A549 (cell line): Measurements from ENCODE around the gene KCTD11. TPM values are rescaled to one million over a fixed set of nuclear protein-coding genes. Genes with fewer than 3 reads are reported as not detected.

ENCODE experiments used
- ATAC-seq, 2 experiments: fragments of 200-7000 bp in 1 of 2; fragments of >200 bp in 1 of 2; cut with Nextera tagmentation in 1 of 2; cut with Tn5 transposase in 1 of 2; 3 replicates each; pipeline versions ENCODE4 v1.8.0 to v1.9.1; 2018 to 2020; ENCODE audit warnings: mild to moderate bottlenecking in 1 of 2, moderate library complexity in 1 of 2
- CTCF ChIA-PET: fragments of 300-600 bp; sonication (Branson Sonifier 250); formaldehyde crosslinking; extraction: SDS; loops from one replicate; lab custom pipeline; 2021; ENCODE audit warnings: antibody characterized with exemption, inconsistent platforms; lab: Yijun Ruan, JAX
- POLR2A ChIA-PET: fragments of 350-600 bp; formaldehyde crosslinking; extraction: SDS; loops from one replicate; lab custom pipeline; 2021; ENCODE audit warnings: antibody characterized with exemption, inconsistent platforms; lab: Yijun Ruan, JAX
- DNase-seq, 2 experiments: peaks; one replicate each; pipeline versions ENCODE4 v3.0.0 to v3.0.0-alpha.2; 2011 to 2016; ENCODE audit warnings: low read depth in 1 of 2, low spot score in 1 of 2
- FAIRE-seq: peaks from 2 replicates; lab custom pipeline; 2011; peaks lifted over from hg19 to GRCh38; lab: Jason Lieb, UNC
- H3K27ac ChIP-seq, 2 experiments: fragments of >200 bp; sonication (Bioruptor Twin); formaldehyde crosslinking; 3 replicates each; pipeline ENCODE4 v1.5.1; 2016 to 2017
- H3K4me1 ChIP-seq: fragments of >200 bp; sonication (Bioruptor Twin); formaldehyde crosslinking; 3 replicates; pipeline ENCODE4 v1.6.1; 2016
- H3K4me2 ChIP-seq: fragments of >200 bp; sonication (Bioruptor Twin); formaldehyde crosslinking; 3 replicates; pipeline ENCODE4 v1.6.1; 2016
- H3K4me3 ChIP-seq: fragments of >200 bp; sonication (Bioruptor Twin); formaldehyde crosslinking; 3 replicates; pipeline ENCODE4 v1.5.1; 2016
- H3K9me3 ChIP-seq: fragments of >200 bp; sonication (Bioruptor Twin); formaldehyde crosslinking; 3 replicates; pipeline ENCODE4 v1.6.1; 2016
- CHD2 ChIP-seq: fragments of 150-350 bp; IDR thresholded peaks from 2 replicates; pipeline ENCODE4 v1.6.1; 2014; ENCODE audit warnings: low read length; ENCODE audit not compliant: partially characterized antibody
- EHMT2 ChIP-seq: fragments of 200-600 bp; sonication (generic); IDR thresholded peaks from 2 replicates; pipeline ENCODE4 v1.6.1; 2016; ENCODE audit warnings: antibody characterized with exemption, low read depth, mild to moderate bottlenecking, moderate library complexity
- FOSL2 ChIP-seq, 2 experiments: fragments of 450-650 bp in 1 of 2; fragments of >200 bp in 1 of 2; sonication (Bioruptor Twin) in 1 of 2; formaldehyde crosslinking; IDR thresholded peaks; 2 replicates each; pipeline versions ENCODE4 v1.5.0 to v1.6.1; 2016 to 2020; ENCODE audit warnings: mild to moderate bottlenecking in 1 of 2, moderate library complexity in 1 of 2
- HDAC2 ChIP-seq: fragments of 200-600 bp; sonication (generic); IDR thresholded peaks from 2 replicates; pipeline ENCODE4 v1.6.1; 2016
- JUN ChIP-seq, 2 experiments: fragments of >200 bp; sonication (Bioruptor Twin); formaldehyde crosslinking; IDR thresholded peaks; 2 replicates in 1 of 2; 3 replicates in 1 of 2; pipeline ENCODE4 v1.6.1; 2016 to 2017
- KDM1A ChIP-seq: fragments of 200-600 bp; sonication (generic); IDR thresholded peaks from 2 replicates; pipeline ENCODE4 v1.6.1; 2016; ENCODE audit warnings: low read depth, mild to moderate bottlenecking
- KDM5A ChIP-seq: fragments of 200-600 bp; sonication (generic); IDR thresholded peaks from 2 replicates; pipeline ENCODE4 v1.6.1; 2016; ENCODE audit warnings: antibody characterized with exemption, mild to moderate bottlenecking
- MAZ ChIP-seq: fragments of 150-350 bp; IDR thresholded peaks from 2 replicates; pipeline ENCODE4 v1.6.1; 2014; ENCODE audit warnings: antibody characterized with exemption, low read depth, low read length, borderline replicate concordance
- MYC ChIP-seq: IDR thresholded peaks from 2 replicates; pipeline ENCODE4 v1.6.1; 2012; ENCODE audit warnings: mild to moderate bottlenecking, inconsistent platforms, low read length, improper control_type of control experiment, borderline replicate concordance
- PHF8 ChIP-seq: fragments of 200-600 bp; sonication (generic); IDR thresholded peaks from 2 replicates; pipeline ENCODE4 v1.6.1; 2016; ENCODE audit warnings: low read depth, mild to moderate bottlenecking, antibody characterized with exemption, moderate library complexity, borderline replicate concordance
- POLR2A ChIP-seq: IDR thresholded peaks from 2 replicates; pipeline ENCODE4 v1.6.1; 2012; ENCODE audit warnings: mild to moderate bottlenecking, low read length
- RFX5 ChIP-seq: fragments of 450-650 bp; IDR thresholded peaks from 2 replicates; pipeline ENCODE4 v1.7.1; 2014; ENCODE audit warnings: antibody characterized with exemption, mild to moderate bottlenecking, moderate library complexity
- SREBF2 ChIP-seq: fragments of 450-650 bp; IDR thresholded peaks from 2 replicates; pipeline ENCODE4 v1.6.1; 2014; ENCODE audit warnings: mild to moderate bottlenecking, moderate library complexity
- TFCP2L1 ChIP-seq: fragments of 250-450 bp; sonication (Bioruptor Pico); IDR thresholded peaks from 2 replicates; pipeline ENCODE4 v1.5.0; 2021; ENCODE audit warnings: mild to moderate bottlenecking
- ZFP36 ChIP-seq: fragments of 450-650 bp; IDR thresholded peaks from 2 replicates; pipeline ENCODE4 v1.6.1; 2014; ENCODE audit warnings: borderline replicate concordance; ENCODE audit not compliant: partially characterized antibody
- WGBS: methylation state at CpG from one replicate; pipeline ENCODE4 v1.1.6; 2017; ENCODE audit errors: missing lambda C conversion rate; 5-methylcytosine and 5-hydroxymethylcytosine counted together
- polyA plus RNA-seq, 4 experiments: library from polyadenylated mRNA; depleted of rRNA in 3 of 4; stranded (reverse); fragments of >200 nt; fragmentation: RNase III in 1 of 4; extraction: RNeasy Plus Mini Kit Qiagen cat#74134 plus additional on column Dnase treatment in 1 of 4; gene quantifications; 2 replicates in 3 of 4; 3 replicates in 1 of 4; pipeline ENCODE4 v1.2.3, GENCODE V29; 2011 to 2017
- small RNA-seq, 6 experiments: library from RNA; depleted of rRNA; stranded (forward); fragments of <200 nt; gene quantifications; one replicate each; pipeline ENCODE3, GENCODE V24; 2012
- TF ChIP-seq, protein P1 (sequence below): IDR thresholded peaks from 2 replicates; pipeline ENCODE4 v1.6.1; 2012; ENCODE audit warnings: low read depth, borderline replicate concordance
- TF ChIP-seq, protein P2 (sequence below): fragments of >200 bp; sonication (Bioruptor Twin); formaldehyde crosslinking; IDR thresholded peaks from 3 replicates; pipeline ENCODE4 v1.6.1; 2016
- TF ChIP-seq, protein P3 (sequence below): IDR thresholded peaks from 2 replicates; pipeline ENCODE4 v1.6.1; 2012
- TF ChIP-seq, protein P4 (sequence below): fragments of 200-600 bp; sonication (generic); IDR thresholded peaks from 2 replicates; pipeline ENCODE4 v1.6.1; 2016; ENCODE audit warnings: antibody characterized with exemption, mild to moderate bottlenecking, moderate library complexity

KCTD11 gene
- polyA plus RNA-seq, 2 of the 4 experiments (the other 2 are of a cell fraction) = 6.1 to 10.3 TPM

DNA sequence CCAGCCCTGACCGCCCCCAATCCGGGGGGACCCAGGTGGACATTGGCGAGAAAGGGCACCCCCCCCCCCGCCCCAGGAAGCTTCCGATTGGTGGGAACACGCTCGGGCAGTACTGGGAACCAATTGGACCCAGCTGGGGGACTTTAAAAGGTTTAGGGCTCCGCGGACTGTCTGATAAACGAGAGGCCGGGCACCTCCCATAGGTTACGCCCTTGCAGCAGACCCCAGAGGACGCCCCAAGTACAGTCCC, 51.7 kb downstream of the KCTD11 start:
- 1% methylated on average over 10 of the region's 13 CpGs for WGBS
- peak; percentile 65 to 80 for ATAC-seq
- TF ChIP-seq HDAC2 = 0 out of 2 replicates have a peak, but pooled peaks have one; percentile 27
- no peak for TF ChIP-seq TFCP2L1 (CRISPR knock-in tag)
- peak in 1 of 2 experiments; percentile 95 for DNase-seq
- H3K4me2 ChIP-seq = peak overlapping the region; percentile 78
- peak overlapping the region; percentile 88 for H3K4me3 ChIP-seq
- POLR2A ChIA-PET = interaction anchor here (0.5 to 2.4 kb wide), 31 partner anchors 9 to 672 kb away, joined by 3 to 26 read pairs (median 4); partner anchors contain the start of genes CHRNB1, KCTD11, MPDU1 and PLSCR3
- peak overlapping the region; percentile 73 to 86 for H3K27ac ChIP-seq
- no peaks in the 10 kb centered on the region for H3K9me3 ChIP-seq
- H3K4me1 ChIP-seq = peaks cover 28% of the 10 kb centered on the region
- CTCF ChIA-PET = interaction anchor here (0.6 to 3.4 kb wide), 18 partner anchors 10 to 1072 kb away, joined by 3 to 29 read pairs (median 3); partner anchors contain the start of genes PLSCR3, SAT2, SENP3 and TMEM102
- FAIRE-seq = no peak

DNA sequence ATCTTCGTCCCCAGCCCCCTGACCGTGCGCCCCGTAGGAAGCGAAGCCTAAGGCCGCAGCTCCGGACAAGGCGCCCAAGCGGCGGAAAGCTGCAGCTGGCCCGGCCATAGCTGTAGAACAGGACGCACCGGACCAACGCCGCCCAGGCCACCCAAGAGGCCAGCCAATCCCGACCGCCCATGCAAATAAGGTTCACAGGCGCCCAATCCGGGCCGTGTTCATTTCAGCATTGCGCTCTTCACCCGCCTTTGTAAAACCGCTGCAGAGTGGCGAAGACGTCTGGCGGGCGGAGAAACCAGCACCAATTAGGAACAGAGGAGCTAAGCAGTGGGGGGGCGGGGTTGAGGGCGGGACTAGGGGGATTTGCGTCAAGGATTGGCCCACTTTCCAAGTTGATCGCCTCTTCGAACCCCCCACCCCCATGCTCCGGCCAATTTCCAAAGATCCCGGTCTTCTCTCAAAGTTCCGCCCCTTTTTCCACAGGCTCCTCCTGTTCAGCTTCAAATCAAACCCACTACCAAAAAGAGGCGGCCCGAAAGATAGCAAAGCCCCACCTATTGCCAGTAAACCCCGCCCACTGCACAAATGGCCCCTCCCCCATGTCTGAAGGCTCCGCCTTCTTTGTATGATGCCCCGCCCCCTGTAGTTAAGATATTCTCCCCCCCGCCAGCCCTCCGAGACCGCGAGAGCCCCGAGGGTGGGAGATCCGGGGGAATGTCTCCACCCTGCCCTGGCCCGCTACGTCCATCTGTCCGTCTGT, 52.2 kb downstream of the KCTD11 start, which contains the start of gene TMEM256:
Gene TMEM256 (minus strand): TSS at position 121 of the 760 bp plus-strand sequence. CDS start 13 bp downstream, at position 108.
- WGBS = under 1% methylated on average over 42 of the region's 49 CpGs
- CTCF ChIA-PET = interaction anchor here (0.6 to 3.4 kb wide), 16 partner anchors 11 to 1073 kb away, joined by 3 to 29 read pairs (median 3); partner anchors contain the start of genes PLSCR3, SAT2, SENP3 and TMEM102

More for the DNA sequence above, 52.2 kb downstream of the KCTD11 start, which contains the start of gene TMEM256:
- POLR2A ChIA-PET = interaction anchor here (0.5 to 2.4 kb wide), 30 partner anchors 9 to 672 kb away, joined by 3 to 26 read pairs (median 4); partner anchors contain the start of genes CHRNB1, MPDU1, PLSCR3 and POLR2A
- peak; percentile 85 to 97 for ATAC-seq
- Histone ChIP-seq H3K4me2 (peak within 1 kb of the TSS; percentile 99), H3K9me3 (no peaks in the 10 kb centered on the region)
- peak; percentile 98 to 100 for DNase-seq
- TF ChIP-seq MYC = peak; percentile 21; the same call in 1 of the 2 replicates
- TF ChIP-seq CHD2 = peak; percentile 76
- no peak for TF ChIP-seq KDM1A
- TF ChIP-seq, protein P1, sequence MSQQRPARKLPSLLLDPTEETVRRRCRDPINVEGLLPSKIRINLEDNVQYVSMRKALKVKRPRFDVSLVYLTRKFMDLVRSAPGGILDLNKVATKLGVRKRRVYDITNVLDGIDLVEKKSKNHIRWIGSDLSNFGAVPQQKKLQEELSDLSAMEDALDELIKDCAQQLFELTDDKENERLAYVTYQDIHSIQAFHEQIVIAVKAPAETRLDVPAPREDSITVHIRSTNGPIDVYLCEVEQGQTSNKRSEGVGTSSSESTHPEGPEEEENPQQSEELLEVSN = 0 out of 2 replicates have a peak, but pooled peaks have one; percentile 3
- TF ChIP-seq SREBF2 = peak; percentile 33; the same call in 1 of the 2 replicates
- TF ChIP-seq, protein P2, sequence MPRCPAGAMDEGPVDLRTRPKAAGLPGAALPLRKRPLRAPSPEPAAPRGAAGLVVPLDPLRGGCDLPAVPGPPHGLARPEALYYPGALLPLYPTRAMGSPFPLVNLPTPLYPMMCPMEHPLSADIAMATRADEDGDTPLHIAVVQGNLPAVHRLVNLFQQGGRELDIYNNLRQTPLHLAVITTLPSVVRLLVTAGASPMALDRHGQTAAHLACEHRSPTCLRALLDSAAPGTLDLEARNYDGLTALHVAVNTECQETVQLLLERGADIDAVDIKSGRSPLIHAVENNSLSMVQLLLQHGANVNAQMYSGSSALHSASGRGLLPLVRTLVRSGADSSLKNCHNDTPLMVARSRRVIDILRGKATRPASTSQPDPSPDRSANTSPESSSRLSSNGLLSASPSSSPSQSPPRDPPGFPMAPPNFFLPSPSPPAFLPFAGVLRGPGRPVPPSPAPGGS = peak; percentile 87
- TF ChIP-seq, protein P3, sequence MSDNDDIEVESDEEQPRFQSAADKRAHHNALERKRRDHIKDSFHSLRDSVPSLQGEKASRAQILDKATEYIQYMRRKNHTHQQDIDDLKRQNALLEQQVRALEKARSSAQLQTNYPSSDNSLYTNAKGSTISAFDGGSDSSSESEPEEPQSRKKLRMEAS = peak; percentile 57; the same call in 1 of the 2 replicates
- peak; percentile 88 for TF ChIP-seq POLR2A
- no peak for TF ChIP-seq HDAC2
- TF ChIP-seq FOSL2 (IDR thresholded peaks at IDR 0.05) = no peak
- TF ChIP-seq FOSL2 (CRISPR knock-in tag; IDR thresholded peaks at IDR 0.05) = no peak
- peak; percentile 96 for TF ChIP-seq KDM5A
- no peak for TF ChIP-seq EHMT2
- 0 out of 2 replicates have a peak, but pooled peaks have one; percentile 37 for TF ChIP-seq PHF8
- no peak for TF ChIP-seq MAZ
- TF ChIP-seq, protein P4, sequence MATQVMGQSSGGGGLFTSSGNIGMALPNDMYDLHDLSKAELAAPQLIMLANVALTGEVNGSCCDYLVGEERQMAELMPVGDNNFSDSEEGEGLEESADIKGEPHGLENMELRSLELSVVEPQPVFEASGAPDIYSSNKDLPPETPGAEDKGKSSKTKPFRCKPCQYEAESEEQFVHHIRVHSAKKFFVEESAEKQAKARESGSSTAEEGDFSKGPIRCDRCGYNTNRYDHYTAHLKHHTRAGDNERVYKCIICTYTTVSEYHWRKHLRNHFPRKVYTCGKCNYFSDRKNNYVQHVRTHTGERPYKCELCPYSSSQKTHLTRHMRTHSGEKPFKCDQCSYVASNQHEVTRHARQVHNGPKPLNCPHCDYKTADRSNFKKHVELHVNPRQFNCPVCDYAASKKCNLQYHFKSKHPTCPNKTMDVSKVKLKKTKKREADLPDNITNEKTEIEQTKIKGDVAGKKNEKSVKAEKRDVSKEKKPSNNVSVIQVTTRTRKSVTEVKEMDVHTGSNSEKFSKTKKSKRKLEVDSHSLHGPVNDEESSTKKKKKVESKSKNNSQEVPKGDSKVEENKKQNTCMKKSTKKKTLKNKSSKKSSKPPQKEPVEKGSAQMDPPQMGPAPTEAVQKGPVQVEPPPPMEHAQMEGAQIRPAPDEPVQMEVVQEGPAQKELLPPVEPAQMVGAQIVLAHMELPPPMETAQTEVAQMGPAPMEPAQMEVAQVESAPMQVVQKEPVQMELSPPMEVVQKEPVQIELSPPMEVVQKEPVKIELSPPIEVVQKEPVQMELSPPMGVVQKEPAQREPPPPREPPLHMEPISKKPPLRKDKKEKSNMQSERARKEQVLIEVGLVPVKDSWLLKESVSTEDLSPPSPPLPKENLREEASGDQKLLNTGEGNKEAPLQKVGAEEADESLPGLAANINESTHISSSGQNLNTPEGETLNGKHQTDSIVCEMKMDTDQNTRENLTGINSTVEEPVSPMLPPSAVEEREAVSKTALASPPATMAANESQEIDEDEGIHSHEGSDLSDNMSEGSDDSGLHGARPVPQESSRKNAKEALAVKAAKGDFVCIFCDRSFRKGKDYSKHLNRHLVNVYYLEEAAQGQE = peak; percentile 78
- peak; percentile 55; the same call in 1 of the 2 replicates for TF ChIP-seq RFX5
- TF ChIP-seq ZFP36 = no peak
- TF ChIP-seq JUN (IDR thresholded peaks at IDR 0.05) = peak in 1 of 2 experiments; percentile 80; a peak in 3 of 5 replicates
- TF ChIP-seq, all 56 proteins: peak for 12
- Histone ChIP-seq H3K4me3 (peak within 1 kb of the TSS; percentile 88), H3K4me1 (peaks cover 28% of the 10 kb centered on the region), H3K27ac (peak within 1 kb of the TSS; percentile 81 to 92)
- FAIRE-seq = peak; percentile 98

Small RNAs within 50 kb of the gene (small RNA-seq; reads per million reads assigned to genes)
- gene AC026954.2 = 0 reads per million in 6 experiments

Other genes with a start within 250 kb of the KCTD11 start
Only the 30 nearest of the 36 such genes appear.
- gene ASGR1, start 172.8 kb upstream of the KCTD11 start, polyA plus RNA-seq (2011; rRNA removed) = 2.6 and 3.4 TPM in 2 replicates
- gene ASGR1, start 172.8 kb upstream of the KCTD11 start, polyA plus RNA-seq (2017; fragmentation: RNase III; extraction: RNeasy Plus Mini Kit Qiagen cat#74134 plus additional on column Dnase treatment) = 1.0 to 1.6 TPM (median 1.6 TPM) in 3 replicates
- gene DLG4, start 132.3 kb upstream of the KCTD11 start, polyA plus RNA-seq (2011; rRNA removed) = 8.3 and 9.2 TPM in 2 replicates
- 16.1 to 22.6 TPM (median 21.3 TPM) in 3 replicates for gene DLG4, start 132.3 kb upstream of the KCTD11 start, polyA plus RNA-seq (2017; fragmentation: RNase III; extraction: RNeasy Plus Mini Kit Qiagen cat#74134 plus additional on column Dnase treatment)
- 238 and 288 TPM in 2 replicates for gene ACADVL, start 132.2 kb upstream of the KCTD11 start, polyA plus RNA-seq (2011; rRNA removed)
- 392 to 429 TPM (median 425 TPM) in 3 replicates for gene ACADVL, start 132.2 kb upstream of the KCTD11 start, polyA plus RNA-seq (2017; fragmentation: RNase III; extraction: RNeasy Plus Mini Kit Qiagen cat#74134 plus additional on column Dnase treatment)
- 5.7 and 9.6 TPM in 2 replicates for gene DVL2, start 117.6 kb upstream of the KCTD11 start, polyA plus RNA-seq (2011; rRNA removed)
- gene DVL2, start 117.6 kb upstream of the KCTD11 start, polyA plus RNA-seq (2017; fragmentation: RNase III; extraction: RNeasy Plus Mini Kit Qiagen cat#74134 plus additional on column Dnase treatment) = 30.7 to 40.4 TPM (median 37.7 TPM) in 3 replicates
- gene PHF23, start 112.7 kb upstream of the KCTD11 start, polyA plus RNA-seq (2011; rRNA removed) = 52.1 and 61.2 TPM in 2 replicates
- gene PHF23, start 112.7 kb upstream of the KCTD11 start, polyA plus RNA-seq (2017; fragmentation: RNase III; extraction: RNeasy Plus Mini Kit Qiagen cat#74134 plus additional on column Dnase treatment) = 70.9 to 80.2 TPM (median 79.1 TPM) in 3 replicates
- gene GABARAP, start 109.7 kb upstream of the KCTD11 start, polyA plus RNA-seq (2011; rRNA removed) = 399 and 502 TPM in 2 replicates
- 431 to 510 TPM (median 504 TPM) in 3 replicates for gene GABARAP, start 109.7 kb upstream of the KCTD11 start, polyA plus RNA-seq (2017; fragmentation: RNase III; extraction: RNeasy Plus Mini Kit Qiagen cat#74134 plus additional on column Dnase treatment)
- gene CTDNEP1, start 100.4 kb upstream of the KCTD11 start, polyA plus RNA-seq (2011; rRNA removed) = 161 and 251 TPM in 2 replicates
- 145 to 151 TPM (median 147 TPM) in 3 replicates for gene CTDNEP1, start 100.4 kb upstream of the KCTD11 start, polyA plus RNA-seq (2017; fragmentation: RNase III; extraction: RNeasy Plus Mini Kit Qiagen cat#74134 plus additional on column Dnase treatment)
- 114 and 133 TPM in 2 replicates for gene ELP5, start 99.9 kb upstream of the KCTD11 start, polyA plus RNA-seq (2011; rRNA removed)
- gene ELP5, start 99.9 kb upstream of the KCTD11 start, polyA plus RNA-seq (2017; fragmentation: RNase III; extraction: RNeasy Plus Mini Kit Qiagen cat#74134 plus additional on column Dnase treatment) = 89.2 to 97.3 TPM (median 92.1 TPM) in 3 replicates
- gene CLDN7, start 89.7 kb upstream of the KCTD11 start, polyA plus RNA-seq (2011; rRNA removed) = 4.2 and 4.6 TPM in 2 replicates
- gene CLDN7, start 89.7 kb upstream of the KCTD11 start, polyA plus RNA-seq (2017; fragmentation: RNase III; extraction: RNeasy Plus Mini Kit Qiagen cat#74134 plus additional on column Dnase treatment) = 0.59 to 0.97 TPM (median 0.59 TPM) in 3 replicates
- gene SLC2A4, start 70.4 kb upstream of the KCTD11 start, polyA plus RNA-seq (2011; rRNA removed) = 0.16 TPM in 2 replicates
- 0.17 to 0.18 TPM (median 0.17 TPM) in 3 replicates for gene SLC2A4, start 70.4 kb upstream of the KCTD11 start, polyA plus RNA-seq (2017; fragmentation: RNase III; extraction: RNeasy Plus Mini Kit Qiagen cat#74134 plus additional on column Dnase treatment)
- 0.61 and 0.98 TPM in 2 replicates for gene YBX2, start 57.5 kb upstream of the KCTD11 start, polyA plus RNA-seq (2011; rRNA removed)
- gene YBX2, start 57.5 kb upstream of the KCTD11 start, polyA plus RNA-seq (2017; fragmentation: RNase III; extraction: RNeasy Plus Mini Kit Qiagen cat#74134 plus additional on column Dnase treatment) = 0.22 to 0.57 TPM (median 0.36 TPM) in 3 replicates
- 945 and 969 TPM in 2 replicates for gene EIF5A, start 44.5 kb upstream of the KCTD11 start, polyA plus RNA-seq (2011; rRNA removed)
- gene EIF5A, start 44.5 kb upstream of the KCTD11 start, polyA plus RNA-seq (2017; fragmentation: RNase III; extraction: RNeasy Plus Mini Kit Qiagen cat#74134 plus additional on column Dnase treatment) = 1,779 to 2,042 TPM (median 1,918 TPM) in 3 replicates
- gene GPS2, start 36.8 kb upstream of the KCTD11 start, polyA plus RNA-seq (2011; rRNA removed) = 48.5 and 61.7 TPM in 2 replicates
- 147 to 171 TPM (median 158 TPM) in 3 replicates for gene GPS2, start 36.8 kb upstream of the KCTD11 start, polyA plus RNA-seq (2017; fragmentation: RNase III; extraction: RNeasy Plus Mini Kit Qiagen cat#74134 plus additional on column Dnase treatment)
- 12.2 and 18.3 TPM in 2 replicates for gene NEURL4, start 22.8 kb upstream of the KCTD11 start, polyA plus RNA-seq (2011; rRNA removed)
- 44.2 to 50.4 TPM (median 47.5 TPM) in 3 replicates for gene NEURL4, start 22.8 kb upstream of the KCTD11 start, polyA plus RNA-seq (2017; fragmentation: RNase III; extraction: RNeasy Plus Mini Kit Qiagen cat#74134 plus additional on column Dnase treatment)
- 0.03 and 0.41 TPM in 2 replicates for gene ACAP1, start 15.6 kb upstream of the KCTD11 start, polyA plus RNA-seq (2011; rRNA removed)
- 1.3 to 2.1 TPM (median 1.4 TPM) in 3 replicates for gene ACAP1, start 15.6 kb upstream of the KCTD11 start, polyA plus RNA-seq (2017; fragmentation: RNase III; extraction: RNeasy Plus Mini Kit Qiagen cat#74134 plus additional on column Dnase treatment)
- not detected in 2 replicates for gene TMEM95, start 3.0 kb downstream of the KCTD11 start, polyA plus RNA-seq (2011; rRNA removed)
- gene TMEM95, start 3.0 kb downstream of the KCTD11 start, polyA plus RNA-seq (2017; fragmentation: RNase III; extraction: RNeasy Plus Mini Kit Qiagen cat#74134 plus additional on column Dnase treatment) = not detected in 3 replicates
- gene TNK1, start 28.9 kb downstream of the KCTD11 start, polyA plus RNA-seq (2011; rRNA removed) = 1.2 and 1.8 TPM in 2 replicates
- 2.1 to 2.4 TPM (median 2.2 TPM) in 3 replicates for gene TNK1, start 28.9 kb downstream of the KCTD11 start, polyA plus RNA-seq (2017; fragmentation: RNase III; extraction: RNeasy Plus Mini Kit Qiagen cat#74134 plus additional on column Dnase treatment)
- 11.0 and 13.7 TPM in 2 replicates for gene PLSCR3, start 42.4 kb downstream of the KCTD11 start, polyA plus RNA-seq (2011; rRNA removed)
- 27.5 to 33.4 TPM (median 29.6 TPM) in 3 replicates for gene PLSCR3, start 42.4 kb downstream of the KCTD11 start, polyA plus RNA-seq (2017; fragmentation: RNase III; extraction: RNeasy Plus Mini Kit Qiagen cat#74134 plus additional on column Dnase treatment)
- gene TMEM256, start 51.9 kb downstream of the KCTD11 start, polyA plus RNA-seq (2011; rRNA removed) = 127 and 210 TPM in 2 replicates
- gene TMEM256, start 51.9 kb downstream of the KCTD11 start, polyA plus RNA-seq (2017; fragmentation: RNase III; extraction: RNeasy Plus Mini Kit Qiagen cat#74134 plus additional on column Dnase treatment) = 142 to 166 TPM (median 164 TPM) in 3 replicates
- 4.1 and 6.9 TPM in 2 replicates for gene NLGN2, start 55.7 kb downstream of the KCTD11 start, polyA plus RNA-seq (2011; rRNA removed)
- gene NLGN2, start 55.7 kb downstream of the KCTD11 start, polyA plus RNA-seq (2017; fragmentation: RNase III; extraction: RNeasy Plus Mini Kit Qiagen cat#74134 plus additional on column Dnase treatment) = 17.6 to 27.9 TPM (median 27.5 TPM) in 3 replicates
- gene SPEM1, start 68.2 kb downstream of the KCTD11 start, polyA plus RNA-seq (2011; rRNA removed) = not detected in 2 replicates
- 0.09 to 0.13 TPM in 2 of 3 replicates, not detected in the other for gene SPEM1, start 68.2 kb downstream of the KCTD11 start, polyA plus RNA-seq (2017; fragmentation: RNase III; extraction: RNeasy Plus Mini Kit Qiagen cat#74134 plus additional on column Dnase treatment)
- not detected in 2 replicates for gene SPEM2, start 73.5 kb downstream of the KCTD11 start, polyA plus RNA-seq (2011; rRNA removed)
- not detected in 3 replicates for gene SPEM2, start 73.5 kb downstream of the KCTD11 start, polyA plus RNA-seq (2017; fragmentation: RNase III; extraction: RNeasy Plus Mini Kit Qiagen cat#74134 plus additional on column Dnase treatment)
- gene SPEM3, start 76.7 kb downstream of the KCTD11 start, polyA plus RNA-seq (2011; rRNA removed) = not detected in 2 replicates
- not detected in 3 replicates for gene SPEM3, start 76.7 kb downstream of the KCTD11 start, polyA plus RNA-seq (2017; fragmentation: RNase III; extraction: RNeasy Plus Mini Kit Qiagen cat#74134 plus additional on column Dnase treatment)
- 4.4 and 4.9 TPM in 2 replicates for gene TMEM102, start 83.3 kb downstream of the KCTD11 start, polyA plus RNA-seq (2011; rRNA removed)
- gene TMEM102, start 83.3 kb downstream of the KCTD11 start, polyA plus RNA-seq (2017; fragmentation: RNase III; extraction: RNeasy Plus Mini Kit Qiagen cat#74134 plus additional on column Dnase treatment) = 6.5 to 8.9 TPM (median 8.1 TPM) in 3 replicates
- gene FGF11, start 87.3 kb downstream of the KCTD11 start, polyA plus RNA-seq (2011; rRNA removed) = 1.4 and 1.9 TPM in 2 replicates
- gene FGF11, start 87.3 kb downstream of the KCTD11 start, polyA plus RNA-seq (2017; fragmentation: RNase III; extraction: RNeasy Plus Mini Kit Qiagen cat#74134 plus additional on column Dnase treatment) = 1.1 to 1.8 TPM (median 1.5 TPM) in 3 replicates
- gene CHRNB1, start 92.9 kb downstream of the KCTD11 start, polyA plus RNA-seq (2011; rRNA removed) = 6.5 and 6.9 TPM in 2 replicates
- gene CHRNB1, start 92.9 kb downstream of the KCTD11 start, polyA plus RNA-seq (2017; fragmentation: RNase III; extraction: RNeasy Plus Mini Kit Qiagen cat#74134 plus additional on column Dnase treatment) = 6.2 to 8.4 TPM (median 8.0 TPM) in 3 replicates
- gene ZBTB4, start 127.5 kb downstream of the KCTD11 start, polyA plus RNA-seq (2011; rRNA removed) = 14.4 and 18.2 TPM in 2 replicates
- gene ZBTB4, start 127.5 kb downstream of the KCTD11 start, polyA plus RNA-seq (2017; fragmentation: RNase III; extraction: RNeasy Plus Mini Kit Qiagen cat#74134 plus additional on column Dnase treatment) = 24.4 to 29.5 TPM (median 28.2 TPM) in 3 replicates
- not detected in 2 replicates for gene SLC35G6, start 129.3 kb downstream of the KCTD11 start, polyA plus RNA-seq (2011; rRNA removed)
- not detected in 3 replicates for gene SLC35G6, start 129.3 kb downstream of the KCTD11 start, polyA plus RNA-seq (2017; fragmentation: RNase III; extraction: RNeasy Plus Mini Kit Qiagen cat#74134 plus additional on column Dnase treatment)
- 22.8 and 57.1 TPM in 2 replicates for gene POLR2A, start 132.2 kb downstream of the KCTD11 start, polyA plus RNA-seq (2011; rRNA removed)
- 65.6 to 69.6 TPM (median 67.4 TPM) in 3 replicates for gene POLR2A, start 132.2 kb downstream of the KCTD11 start, polyA plus RNA-seq (2017; fragmentation: RNase III; extraction: RNeasy Plus Mini Kit Qiagen cat#74134 plus additional on column Dnase treatment)
- 11.9 and 12.4 TPM in 2 replicates for gene TNFSF12, start 196.9 kb downstream of the KCTD11 start, polyA plus RNA-seq (2011; rRNA removed)
- gene TNFSF12, start 196.9 kb downstream of the KCTD11 start, polyA plus RNA-seq (2017; fragmentation: RNase III; extraction: RNeasy Plus Mini Kit Qiagen cat#74134 plus additional on column Dnase treatment) = 7.9 to 9.9 TPM (median 9.7 TPM) in 3 replicates